K562 (cell line): ENCODE results near the gene OSM. TPM values are rescaled to one million over a fixed set of nuclear protein-coding genes. Genes with fewer than 3 reads are reported as not detected.

Experiments used
- ATAC-seq: fragments of 200-7000 bp; cut with Tn5 transposase; 3 replicates; pipeline ENCODE4 v1.9.1; 2020; ENCODE audit warnings: moderate library complexity
- BruUV-seq: library from RNA; stranded (reverse); fragments of 400-500 nt; replicated peaks from 2 replicates; lab custom pipeline; 2021; lab: Mats Ljungman, UMichigan
- CTCF ChIA-PET: fragments of 300-600 bp; formaldehyde crosslinking; extraction: SDS; loops from one replicate; lab custom pipeline; 2021; ENCODE audit warnings: low intra/inter-chr PET ratio; lab: Yijun Ruan, JAX
- POLR2A ChIA-PET: fragments of 300-600, 350-650 bp; sonication (Branson Sonifier 250); formaldehyde crosslinking; extraction: SDS; loops from one replicate; lab custom pipeline; 2021; ENCODE audit warnings: antibody characterized with exemption, inconsistent platforms; lab: Yijun Ruan, JAX
- DNase-seq, 4 experiments: peaks; one replicate each; pipeline versions ENCODE4 v3.0.0 to v3.0.0-alpha.2; 2011 to 2018; ENCODE audit warnings: low spot score in 3 of 4, mixed read lengths in 3 of 4; ENCODE audit errors: extremely low read depth in 1 of 4
- FAIRE-seq: peaks from 2 replicates; lab custom pipeline; 2011; peaks lifted over from hg19 to GRCh38; lab: Jason Lieb, UNC
- H2AFZ ChIP-seq: 2 replicates; pipeline ENCODE4 v1.6.0; 2011; ENCODE audit warnings: low read depth, low read length, control low read depth, inconsistent platforms
- H3K27ac ChIP-seq: fragments of 200-600 bp; 3 replicates; pipeline ENCODE4 v1.8.0; 2011; ENCODE audit warnings: low read depth, mild to moderate bottlenecking, control low read depth, inconsistent platforms, low read length, moderate library complexity, mixed read lengths; ENCODE audit errors: extremely low read depth
- H3K27me3 ChIP-seq, 2 experiments: fragments of 300-600 bp in 1 of 2; 2 replicates in 1 of 2; 3 replicates in 1 of 2; pipeline versions ENCODE4 v1.6.0 to v1.8.0; 2011; ENCODE audit warnings: inconsistent platforms in 2 of 2, low read length in 2 of 2, mild to moderate bottlenecking in 1 of 2, mixed read lengths in 1 of 2, moderate library complexity in 1 of 2; ENCODE audit not compliant: control insufficient read depth in 2 of 2, insufficient read depth in 2 of 2
- H3K36me3 ChIP-seq: fragments of 300-600 bp; 3 replicates; pipeline ENCODE4 v1.8.0; 2011; ENCODE audit warnings: mild to moderate bottlenecking, low read length, inconsistent platforms; ENCODE audit not compliant: control insufficient read depth, insufficient read depth
- H3K4me1 ChIP-seq, 2 experiments: fragments of 200-600 bp in 1 of 2; replicated peaks in 1 of 2; 2 replicates in 1 of 2; 3 replicates in 1 of 2; pipeline versions ENCODE4 v1.5.1 to v1.8.0; 2011; ENCODE audit warnings: inconsistent platforms in 2 of 2, low read length in 2 of 2, mild to moderate bottlenecking in 1 of 2, mixed read lengths in 1 of 2, moderate library complexity in 1 of 2; ENCODE audit not compliant: control insufficient read depth in 2 of 2, insufficient read depth in 2 of 2
- H3K4me2 ChIP-seq: 2 replicates; pipeline ENCODE4 v1.6.1; 2011; ENCODE audit warnings: low read length, control low read depth, inconsistent platforms, mixed read lengths; ENCODE audit not compliant: insufficient read depth
- H3K4me3 ChIP-seq: fragments of 200-600 bp; sonication (generic), shearing (Covaris generic); 2 replicates; pipeline ENCODE4 v1.5.1; 2016; ENCODE audit warnings: control low read depth, inconsistent platforms
- H3K79me2 ChIP-seq: fragments of 200-600 bp; 3 replicates; pipeline ENCODE4 v1.8.0; 2011; ENCODE audit warnings: low read length, inconsistent platforms; ENCODE audit not compliant: control insufficient read depth, insufficient read depth
- H3K9ac ChIP-seq, 2 experiments: 2 replicates each; pipeline versions ENCODE4 v1.6.0 to v1.6.1; 2011; ENCODE audit warnings: low read depth in 2 of 2, low read length in 2 of 2, control low read depth in 1 of 2, inconsistent platforms in 1 of 2, mild to moderate bottlenecking in 1 of 2, mixed read lengths in 1 of 2; ENCODE audit not compliant: insufficient read depth in 1 of 2
- H3K9me1 ChIP-seq: one replicate; pipeline ENCODE4 v1.6.0; 2011; ENCODE audit warnings: inconsistent platforms, mild to moderate bottlenecking, low read length, moderate library complexity; ENCODE audit not compliant: control insufficient read depth, insufficient read depth
- H3K9me3 ChIP-seq: replicated peaks from 2 replicates; pipeline ENCODE4 v1.5.1; 2011; ENCODE audit warnings: low read depth, low read length, inconsistent platforms; ENCODE audit not compliant: control insufficient read depth, insufficient read depth
- H4K20me1 ChIP-seq: replicated peaks from 2 replicates; pipeline ENCODE4 v1.6.1; 2011; ENCODE audit warnings: low read length, inconsistent platforms, mixed read lengths; ENCODE audit not compliant: control insufficient read depth, insufficient read depth
- DIDO1 ChIP-seq: fragments of 450-650 bp; IDR thresholded peaks from 2 replicates; pipeline ENCODE4 v1.6.1; 2016; ENCODE audit warnings: low read depth, missing biosample characterization, missing genetic modification characterization
- ELK1 ChIP-seq: sonication (generic); formaldehyde crosslinking; IDR thresholded peaks from 2 replicates; pipeline ENCODE4 v1.8.1; 2022; ENCODE audit warnings: missing genetic modification reagents
- HMGN3 ChIP-seq: IDR thresholded peaks from 2 replicates; pipeline ENCODE4 v1.6.1; 2011; ENCODE audit warnings: borderline replicate concordance, low read depth, mild to moderate bottlenecking, mixed read lengths, low read length; ENCODE audit not compliant: insufficient read length; ENCODE audit errors: extremely low read depth
- KDM2B ChIP-seq: fragments of 250-450 bp; sonication (Bioruptor Pico); IDR thresholded peaks from 2 replicates; pipeline ENCODE4 v1.8.0; 2021; ENCODE audit warnings: mild to moderate bottlenecking, moderate library complexity
- MCM7 ChIP-seq, 2 experiments: fragments of 450-650 bp; IDR thresholded peaks; 2 replicates each; pipeline ENCODE4 v1.6.1; 2016 to 2018
- MEF2D ChIP-seq: conservative IDR thresholded peaks from 2 replicates; pipeline ENCODE4 v1.6.1; 2016; ENCODE audit warnings: low read depth, missing genetic modification characterization, missing compliant biosample characterization
- NONO ChIP-seq, 2 experiments: fragments of 200-400 bp in 1 of 2; fragments of 450-650 bp in 1 of 2; formaldehyde crosslinking in 1 of 2; IDR thresholded peaks; 2 replicates each; pipeline ENCODE4 v1.6.1; 2017; ENCODE audit warnings: low read depth in 2 of 2, mild to moderate bottlenecking in 2 of 2, moderate library complexity in 2 of 2, low read length in 1 of 2
- PCBP2 ChIP-seq: fragments of 200-400 bp; formaldehyde crosslinking; IDR thresholded peaks from 2 replicates; pipeline ENCODE4 v1.6.1; 2018; ENCODE audit warnings: low read length, low read depth, mild to moderate bottlenecking, moderate library complexity; ENCODE audit not compliant: poor library complexity, severe bottlenecking
- RB1 ChIP-seq: fragments of 450-650 bp; IDR thresholded peaks from 2 replicates; pipeline ENCODE4 v1.6.1; 2017; ENCODE audit warnings: low read depth, mild to moderate bottlenecking
- SETDB1 ChIP-seq: IDR thresholded peaks from one replicate; pipeline ENCODE4 v1.6.1; 2012; ENCODE audit warnings: low read length, control low read depth, inconsistent platforms
- TAF1 ChIP-seq: IDR thresholded peaks from 2 replicates; pipeline ENCODE4 v1.6.1; 2011; ENCODE audit warnings: mild to moderate bottlenecking, low read length, moderate library complexity; ENCODE audit not compliant: insufficient read depth, control insufficient read depth, severe bottlenecking; ENCODE audit errors: extremely low read depth
- ZNF253 ChIP-seq: fragments of 250-450 bp; sonication (Bioruptor Pico); conservative IDR thresholded peaks from 2 replicates; pipeline ENCODE4 v1.6.1; 2021; ENCODE audit warnings: mild to moderate bottlenecking
- ZNF584 ChIP-seq: fragments of 200-800 bp; sonication (Bioruptor generic); IDR thresholded peaks from 2 replicates; pipeline ENCODE4 v1.6.1; 2016; ENCODE audit warnings: low read depth, mild to moderate bottlenecking, missing genetic modification characterization, missing compliant biosample characterization
- ZSCAN29 ChIP-seq: fragments of 450-650 bp; IDR thresholded peaks from 2 replicates; pipeline ENCODE4 v1.6.1; 2017
- WGBS: fragments of 100-300 bp; shearing (Covaris generic); methylation state at CpG from one replicate; pipeline ENCODE4 v1.1.6; 2016; ENCODE audit warnings: low coverage, mixed read lengths; ENCODE audit not compliant: insufficient coverage; ENCODE audit errors: missing lambda C conversion rate; 5-methylcytosine and 5-hydroxymethylcytosine counted together
- in situ Hi-C: fragments of 300-500 bp; cut with MboI; formaldehyde crosslinking; loops from 4 replicates; pipeline ENCODE4 v1.15.0; 2018; ENCODE audit warnings: inconsistent platforms, mixed read lengths
- intact Hi-C: fragments of 100-400 bp; cut with micrococcal nuclease; formaldehyde crosslinking; loops from 2 replicates; pipeline ENCODE4 v1.14.2; 2022
- polyA plus RNA-seq, 8 experiments: library from polyadenylated mRNA; depleted of rRNA in 4 of 8; stranded (reverse) in 5 of 8; unstranded in 3 of 8; fragments of >200 nt; fragmentation: Nextera tagmentation in 2 of 8; fragmentation: Illumina TruSeq in 1 of 8; extraction: Ambion mirVana in 2 of 8; extraction: Trizol in 1 of 8; gene quantifications; 2 replicates each; pipeline versions ENCODE4 v1.2.1 to v1.2.3, GENCODE V29; 2011 to 2014; ENCODE audit warnings: inconsistent platforms in 1 of 8, missing spikeins in 1 of 8
- total RNA-seq, 7 experiments: library from RNA; depleted of rRNA in 6 of 7; stranded (reverse); fragments of >200 nt in 6 of 7; fragmentation: Illumina TruSeq in 2 of 7; extraction: Trizol in 2 of 7; gene quantifications; 2 replicates each; pipeline versions ENCODE4 v1.2.1 to v1.2.3, GENCODE V29; 2011 to 2021; ENCODE audit warnings: low replicate concordance in 1 of 7
- TF ChIP-seq, protein P1 (sequence below), 2 experiments: fragments of 450-650 bp; IDR thresholded peaks; 2 replicates each; pipeline ENCODE4 v1.6.1; 2016
- TF ChIP-seq, protein P2 (sequence below), 2 experiments: fragments of 450-650 bp in 1 of 2; sonication (generic) in 1 of 2; formaldehyde crosslinking; conservative IDR thresholded peaks; 2 replicates each; pipeline versions ENCODE4 v1.4.0 to v1.8.1; 2020 to 2022; ENCODE audit warnings: mild to moderate bottlenecking in 1 of 2, missing genetic modification reagents in 1 of 2

OSM gene
- total and polyA plus RNA-seq, 9 of the 15 experiments (the other 6 are each of a cell fraction or from before 2014, with no cell fraction given), result 0.22 TPM; not detected in 8

- FAIRE-seq (no peak), ATAC-seq (no peak), DNase-seq (no peak)
- ChIA-PET POLR2A (interaction anchor here (0.6 kb wide), 1 partner anchor 137 kb away, joined by 3 read pairs; no protein-coding TSS in a partner anchor), CTCF (interaction anchor here (0.6 kb wide), 1 partner anchor 16 kb away, joined by 3 read pairs; no protein-coding TSS in a partner anchor)
- H3K4me3 ChIP-seq, result no peak overlapping the region
- TF ChIP-seq NONO (IDR thresholded peaks at IDR 0.05; ENCODE audit: low read depth in 2 of 2, low read length in 1 of 2) (no peak), PCBP2 (no peak), MEF2D (tag) (no peak), KDM2B (CRISPR knock-in tag) (no peak), ZNF584 (CRISPR knock-in tag) (no peak), SETDB1 (no peak), ZSCAN29 (no peak), MCM7 (IDR thresholded peaks at IDR 0.05) (no peak), TAF1 (no peak), ZNF253 (CRISPR knock-in tag) (no peak), ELK1 (CRISPR knock-in tag) (no peak), DIDO1 (tag) (no peak), RB1 (no peak), HMGN3 (no peak)
- TF ChIP-seq, protein P1, sequence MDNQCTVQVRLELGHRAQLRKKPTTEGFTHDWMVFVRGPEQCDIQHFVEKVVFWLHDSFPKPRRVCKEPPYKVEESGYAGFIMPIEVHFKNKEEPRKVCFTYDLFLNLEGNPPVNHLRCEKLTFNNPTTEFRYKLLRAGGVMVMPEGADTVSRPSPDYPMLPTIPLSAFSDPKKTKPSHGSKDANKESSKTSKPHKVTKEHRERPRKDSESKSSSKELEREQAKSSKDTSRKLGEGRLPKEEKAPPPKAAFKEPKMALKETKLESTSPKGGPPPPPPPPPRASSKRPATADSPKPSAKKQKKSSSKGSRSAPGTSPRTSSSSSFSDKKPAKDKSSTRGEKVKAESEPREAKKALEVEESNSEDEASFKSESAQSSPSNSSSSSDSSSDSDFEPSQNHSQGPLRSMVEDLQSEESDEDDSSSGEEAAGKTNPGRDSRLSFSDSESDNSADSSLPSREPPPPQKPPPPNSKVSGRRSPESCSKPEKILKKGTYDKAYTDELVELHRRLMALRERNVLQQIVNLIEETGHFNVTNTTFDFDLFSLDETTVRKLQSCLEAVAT (IDR thresholded peaks at IDR 0.05), result no peak
- TF ChIP-seq, protein P2, sequence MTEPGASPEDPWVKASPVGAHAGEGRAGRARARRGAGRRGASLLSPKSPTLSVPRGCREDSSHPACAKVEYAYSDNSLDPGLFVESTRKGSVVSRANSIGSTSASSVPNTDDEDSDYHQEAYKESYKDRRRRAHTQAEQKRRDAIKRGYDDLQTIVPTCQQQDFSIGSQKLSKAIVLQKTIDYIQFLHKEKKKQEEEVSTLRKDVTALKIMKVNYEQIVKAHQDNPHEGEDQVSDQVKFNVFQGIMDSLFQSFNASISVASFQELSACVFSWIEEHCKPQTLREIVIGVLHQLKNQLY (CRISPR knock-in tag; conservative IDR thresholded peaks at IDR 0.05), result no peak
- 31% methylated on average over 8 of the region's 10 CpGs for WGBS
- H3K79me2 ChIP-seq, result no peaks in the 10 kb centered on the region
- in situ Hi-C loops, result no loop called here
- no peaks in the 10 kb centered on the region for H3K27me3 ChIP-seq
- BruUV-seq, result no TSS peak
- no peaks in the 10 kb centered on the region for H3K36me3 ChIP-seq
- no peak overlapping the region for H2AFZ ChIP-seq
- no peak overlapping the region; a peak in 1 of 4 replicates for H3K9ac ChIP-seq
- no peaks in the 10 kb centered on the region; the same call in 1 of the 2 replicates for H4K20me1 ChIP-seq
- peaks cover 2 to 12% of the 10 kb centered on the region in 2 experiments; a peak in 3 of 5 replicates for H3K4me1 ChIP-seq
- intact Hi-C loops, result no loop called here
- no peak overlapping the region for H3K4me2 ChIP-seq
- no peaks in the 10 kb centered on the region for H3K9me3 ChIP-seq
- no peaks in the 10 kb centered on the region for H3K9me1 ChIP-seq
- no peak overlapping the region for H3K27ac ChIP-seq
Observed at GRCh38 chr22:30273711-30274436, 7.2 kb upstream of the OSM start.
